C4-2B (cell line): ENCODE measurements around the gene LUC7L.

Source experiments
- H3K27ac ChIP-seq: fragments of 450-650 bp; 2 replicates; pipeline ENCODE4 v1.5.1; 2017
- ZFX ChIP-seq: fragments of 450-650 bp; IDR thresholded peaks from 2 replicates; pipeline ENCODE4 v1.6.1; 2017
- TF ChIP-seq, protein P1 (sequence below): fragments of 450-650 bp; conservative IDR thresholded peaks from 2 replicates; pipeline ENCODE4 v1.5.1; 2017; ENCODE audit warnings: mild to moderate bottlenecking

The LUC7L gene

DNA sequence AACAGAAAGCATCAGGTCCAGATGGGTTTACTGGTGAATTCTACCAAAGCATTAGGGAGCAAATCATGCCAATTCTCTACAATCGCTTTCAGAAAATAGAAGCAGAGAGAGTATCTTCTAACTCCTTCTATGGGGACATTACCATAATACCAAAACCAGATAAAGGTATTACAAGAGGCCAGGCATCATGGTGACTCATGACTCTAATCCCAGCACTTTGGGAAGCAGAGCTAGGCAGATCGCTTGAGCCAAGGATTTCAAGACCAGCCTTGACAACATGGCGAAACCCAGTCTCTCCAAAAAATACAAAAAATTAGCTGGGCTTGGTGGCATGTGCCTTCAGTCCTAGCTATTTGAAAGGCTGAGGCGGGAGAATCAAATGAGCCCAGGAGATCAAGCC, 26.0 kb downstream of the LUC7L start:
- no peak overlapping the region for H3K27ac ChIP-seq
- TF ChIP-seq, protein P1, sequence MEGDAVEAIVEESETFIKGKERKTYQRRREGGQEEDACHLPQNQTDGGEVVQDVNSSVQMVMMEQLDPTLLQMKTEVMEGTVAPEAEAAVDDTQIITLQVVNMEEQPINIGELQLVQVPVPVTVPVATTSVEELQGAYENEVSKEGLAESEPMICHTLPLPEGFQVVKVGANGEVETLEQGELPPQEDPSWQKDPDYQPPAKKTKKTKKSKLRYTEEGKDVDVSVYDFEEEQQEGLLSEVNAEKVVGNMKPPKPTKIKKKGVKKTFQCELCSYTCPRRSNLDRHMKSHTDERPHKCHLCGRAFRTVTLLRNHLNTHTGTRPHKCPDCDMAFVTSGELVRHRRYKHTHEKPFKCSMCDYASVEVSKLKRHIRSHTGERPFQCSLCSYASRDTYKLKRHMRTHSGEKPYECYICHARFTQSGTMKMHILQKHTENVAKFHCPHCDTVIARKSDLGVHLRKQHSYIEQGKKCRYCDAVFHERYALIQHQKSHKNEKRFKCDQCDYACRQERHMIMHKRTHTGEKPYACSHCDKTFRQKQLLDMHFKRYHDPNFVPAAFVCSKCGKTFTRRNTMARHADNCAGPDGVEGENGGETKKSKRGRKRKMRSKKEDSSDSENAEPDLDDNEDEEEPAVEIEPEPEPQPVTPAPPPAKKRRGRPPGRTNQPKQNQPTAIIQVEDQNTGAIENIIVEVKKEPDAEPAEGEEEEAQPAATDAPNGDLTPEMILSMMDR, result no peak
- TF ChIP-seq ZFX, result no peak

DNA sequence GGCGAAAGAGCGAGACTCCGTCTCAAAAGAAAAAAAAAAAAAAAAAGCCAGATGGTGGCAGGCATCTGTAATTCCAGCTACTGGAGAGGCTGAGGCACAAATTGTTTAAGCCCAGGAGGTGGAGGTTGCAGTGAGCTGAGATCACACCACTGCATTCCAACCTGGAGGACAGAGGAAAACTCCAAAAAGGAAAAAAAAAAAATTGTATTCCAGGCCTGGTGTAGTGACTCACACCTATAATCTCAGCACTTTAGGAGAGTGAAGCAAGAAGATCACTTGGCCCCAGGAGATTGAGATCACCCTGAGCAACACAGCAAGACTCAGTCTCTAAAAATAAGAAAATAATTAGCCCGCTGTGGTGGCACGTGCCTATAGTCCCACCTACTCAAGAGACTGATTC, 28.9 kb downstream of the LUC7L start:
- H3K27ac ChIP-seq, result no peak overlapping the region
- TF ChIP-seq ZFX, result no peak
- TF ChIP-seq, protein P1, result no peak

DNA sequence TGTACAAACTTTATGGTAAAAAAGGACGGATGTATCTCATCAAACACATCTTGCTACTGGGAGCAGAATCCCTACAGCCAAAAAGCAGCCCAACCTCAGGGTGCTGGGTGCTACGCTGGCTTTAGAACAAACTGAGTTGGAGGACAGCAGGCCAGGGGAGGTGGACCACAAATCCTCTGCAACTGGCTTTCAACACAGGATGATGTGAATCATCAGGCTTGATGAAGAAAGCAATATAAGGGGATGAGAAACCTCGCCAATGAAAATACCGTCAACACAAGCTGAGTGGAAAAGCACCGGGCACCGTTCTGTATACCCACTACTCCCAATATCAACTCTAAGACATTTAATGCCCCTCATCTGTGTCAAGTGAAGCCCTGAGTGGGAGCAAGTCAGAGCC, 34.7 kb downstream of the LUC7L start:
- no peak for TF ChIP-seq ZFX
- TF ChIP-seq, protein P1, result no peak
- no peak overlapping the region for H3K27ac ChIP-seq

DNA sequence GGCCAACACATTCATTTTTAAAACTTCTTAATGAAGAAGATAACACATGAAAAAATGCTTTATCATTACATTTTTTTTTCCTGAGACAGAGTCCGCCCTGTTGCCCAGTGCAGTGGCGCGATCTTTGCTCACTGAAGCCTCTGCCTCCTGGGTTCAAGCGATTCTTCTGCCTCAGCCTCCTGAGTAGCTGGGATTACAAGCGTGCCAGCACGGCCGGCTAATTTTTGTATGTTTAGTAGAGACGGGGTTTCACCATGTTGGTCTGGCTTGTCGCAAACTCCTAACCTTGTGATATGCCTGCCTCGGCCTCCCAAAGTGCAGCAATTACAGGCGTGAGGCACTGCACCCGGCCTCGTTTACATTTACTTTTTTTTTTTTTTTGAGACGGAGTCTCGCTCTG, 35.8 kb downstream of the LUC7L start:
- H3K27ac ChIP-seq, result no peak overlapping the region
- TF ChIP-seq ZFX, result no peak
- TF ChIP-seq, protein P1, result no peak

DNA sequence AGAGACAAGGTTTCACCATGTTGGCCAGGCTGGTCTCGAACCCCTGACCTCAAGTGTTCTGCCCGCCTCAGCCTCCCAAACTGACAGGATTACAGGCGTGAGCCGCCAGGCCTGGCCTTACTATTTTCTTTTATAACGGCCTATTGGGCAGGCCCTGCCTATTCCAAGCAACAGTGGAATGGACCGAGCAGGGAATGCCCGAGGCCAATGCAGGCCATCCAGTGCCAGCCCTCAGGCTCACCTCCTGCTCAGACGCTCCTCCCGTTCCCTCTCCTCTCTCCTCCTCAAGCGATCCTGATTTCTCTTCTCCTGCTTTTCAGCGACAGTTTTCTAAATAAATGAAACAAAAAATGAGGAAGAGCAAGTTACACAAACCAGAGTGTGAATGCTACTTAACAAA, 36.6 kb downstream of the LUC7L start:
- H3K27ac ChIP-seq, result no peak overlapping the region
- TF ChIP-seq ZFX, result no peak
- TF ChIP-seq, protein P1, result no peak

DNA sequence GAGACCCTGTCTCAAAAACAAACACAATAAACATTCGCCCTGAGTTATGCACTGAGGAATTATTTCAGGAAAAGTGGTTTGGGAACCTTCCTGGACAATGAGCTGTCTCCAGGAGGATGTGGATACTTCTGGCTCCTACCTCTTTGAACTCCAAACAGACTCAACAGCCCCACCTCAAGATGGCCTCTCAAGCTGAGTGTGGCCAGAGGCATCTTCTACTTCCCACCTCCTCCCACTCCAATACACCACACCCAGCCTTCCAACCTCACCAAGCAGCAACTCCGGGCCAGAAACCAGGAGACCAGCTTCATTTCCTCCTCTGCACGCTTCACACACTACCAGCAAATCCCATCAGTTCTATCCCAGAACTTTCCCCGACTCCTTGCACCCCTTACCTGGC, 37.4 kb downstream of the LUC7L start:
- no peak overlapping the region for H3K27ac ChIP-seq
- no peak for TF ChIP-seq ZFX
- TF ChIP-seq, protein P1, result no peak

DNA sequence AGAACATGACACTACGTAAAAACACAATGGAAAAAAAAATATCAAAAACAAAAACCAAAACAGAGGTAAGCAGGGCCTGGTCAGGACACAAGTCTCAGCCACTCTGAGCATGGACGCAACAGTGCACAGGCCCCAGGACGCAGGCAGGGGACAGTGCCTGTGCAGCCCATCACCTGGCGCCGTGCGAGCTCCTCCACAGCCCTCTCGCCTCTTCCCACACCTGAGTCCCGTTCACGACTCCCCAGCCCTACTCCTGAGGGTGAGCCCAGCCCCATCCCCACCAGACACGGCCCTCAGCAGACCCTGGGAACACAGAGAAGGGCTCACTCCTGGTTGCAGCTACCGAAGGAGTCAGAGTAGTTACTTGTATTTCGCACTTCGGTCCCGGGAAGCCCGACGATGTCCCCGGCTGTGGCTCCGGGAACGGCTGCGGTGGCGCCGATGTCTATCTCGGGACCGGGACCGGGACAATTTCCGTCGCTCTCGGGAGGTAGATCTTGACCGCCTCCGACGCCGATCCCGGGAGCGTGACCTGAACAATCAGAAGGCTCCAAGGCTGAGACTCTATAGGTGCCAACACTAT, 39.6 kb downstream of the LUC7L start:
- H3K27ac ChIP-seq, result no peak overlapping the region
- TF ChIP-seq ZFX, result no peak
- TF ChIP-seq, protein P1, result no peak
